Left ventricle myocardium inferior (tissue), 1 donor: Measurements from ENCODE around the gene PIGQ. TPM values are rescaled to one million over a fixed set of nuclear protein-coding genes. Genes with fewer than 3 reads are reported as not detected.
A peak's percentile ranks its signal among the peaks of the same experiment; 100 is the strongest.

Experiments
- DNase-seq: peaks from one replicate; pipeline ENCODE4 v3.0.0-alpha.2; 2020
- H3K27ac ChIP-seq: fragments of 200-600 bp; replicated peaks from 2 replicates; pipeline ENCODE4 v1.8.0; 2021
- H3K27me3 ChIP-seq: fragments of 200-600 bp; 2 replicates; pipeline ENCODE4 v1.8.0; 2021; ENCODE audit warnings: low read depth
- H3K36me3 ChIP-seq: fragments of 200-600 bp; 2 replicates; pipeline ENCODE4 v1.8.0; 2021
- H3K4me1 ChIP-seq: fragments of 200-600 bp; 2 replicates; pipeline ENCODE4 v1.8.0; 2021
- H3K4me3 ChIP-seq: fragments of 200-600 bp; 2 replicates; pipeline ENCODE4 v1.8.0; 2021; ENCODE audit warnings: mild to moderate bottlenecking, moderate library complexity
- H3K9me3 ChIP-seq: fragments of 200-600 bp; replicated peaks from 2 replicates; pipeline ENCODE4 v1.8.0; 2021
- CTCF ChIP-seq: fragments of 200-600 bp; IDR thresholded peaks from 2 replicates; pipeline ENCODE4 v1.8.0; 2021; ENCODE audit warnings: antibody characterized with exemption, mild to moderate bottlenecking, borderline replicate concordance
- intact Hi-C: fragments of 100-400 bp; cut with micrococcal nuclease; formaldehyde crosslinking; loops from one replicate; pipeline ENCODE4 v1.11.0; 2022
- total RNA-seq: library from RNA; stranded (reverse); fragmentation: NEBNext Ultra II Directional; extraction: Animal tissue kit (Norgen Biotek cat#: 25700); gene quantifications from one replicate; pipeline ENCODE4 v1.2.1, GENCODE V29; 2021
- donor health status: DM: no; HTN: yes; CAD: no; lungs with severe emphysema.

The PIGQ gene
- total RNA-seq, 1 donor from 2014 or later, result 21.4 TPM

DNA sequence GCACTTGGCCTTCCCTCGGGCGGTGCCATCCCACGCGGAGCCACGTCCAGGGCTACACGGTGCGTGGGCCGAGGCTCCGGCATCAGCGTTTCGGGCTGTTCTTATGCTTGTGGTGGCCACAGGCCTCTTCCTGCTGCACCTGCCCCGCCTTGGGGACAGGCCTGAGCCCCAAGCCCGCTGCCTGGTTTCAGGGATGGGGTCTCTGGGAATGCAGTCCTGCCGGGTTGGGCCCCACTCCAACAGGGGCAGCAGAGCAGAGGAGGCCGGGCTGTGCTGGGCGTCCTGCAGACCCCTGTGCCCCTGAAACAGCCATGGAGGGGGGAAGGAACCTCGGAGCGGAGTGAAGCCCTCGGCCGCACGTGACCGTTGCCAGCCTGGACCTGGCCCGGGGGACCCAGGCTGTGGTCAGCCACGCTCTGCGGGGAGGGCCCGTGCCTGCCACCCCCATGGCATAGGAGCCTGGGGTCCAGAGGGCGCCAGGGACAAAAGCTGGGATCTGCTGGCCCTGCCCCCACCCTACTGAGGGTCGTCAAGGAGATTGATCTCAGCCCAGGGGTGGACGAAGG lies 60.6 kb downstream of the PIGQ start:
- TF ChIP-seq CTCF, result no peak
- Histone ChIP-seq H3K27me3 (no peaks in the 10 kb centered on the region), H3K4me3 (no peak overlapping the region), H3K9me3 (no peaks in the 10 kb centered on the region), H3K27ac (peak overlapping the region; percentile 46), H3K4me1 (peaks cover 32% of the 10 kb centered on the region), H3K36me3 (peaks cover 54% of the 10 kb centered on the region)
- DNase-seq, result no peak
- intact Hi-C loops, result no loop called here

DNA sequence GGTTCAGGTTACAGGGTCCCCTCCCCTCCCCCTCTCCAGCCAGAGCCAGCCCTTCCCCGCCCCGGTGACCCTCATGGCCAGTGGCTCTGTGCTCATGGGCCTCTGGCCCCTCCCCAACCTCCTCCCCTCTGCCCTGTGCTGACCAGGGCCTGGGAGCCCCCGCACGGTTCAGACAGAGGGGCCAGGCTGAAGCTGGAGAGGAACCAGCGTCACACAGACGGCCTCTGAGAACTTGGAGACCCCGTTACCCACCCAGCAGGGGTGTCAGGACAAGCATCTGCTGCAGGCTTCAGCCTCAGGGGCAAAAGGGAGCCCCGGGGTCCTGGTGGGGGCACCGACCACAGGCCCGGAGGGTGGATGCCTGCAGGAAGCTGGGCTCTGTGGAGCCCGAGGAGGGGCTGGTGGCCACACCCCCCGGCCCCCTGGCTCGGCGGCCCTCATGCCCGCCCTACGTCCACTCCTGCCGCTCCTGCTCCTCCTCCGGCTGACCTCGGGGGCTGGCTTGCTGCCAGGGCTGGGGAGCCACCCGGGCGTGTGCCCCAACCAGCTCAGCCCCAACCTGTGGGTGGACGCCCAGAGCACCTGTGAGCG lies 61.1 kb downstream of the PIGQ start, which contains the start of gene WFIKKN1:
TSS of gene WFIKKN1 (plus strand) at position 171 of the 591 bp plus-strand sequence. CDS start at position 440, 269 bp downstream.
- Histone ChIP-seq H3K4me1 (peaks cover 37% of the 10 kb centered on the region), H3K4me3 (no peak within 1 kb of the TSS), H3K27me3 (no peaks in the 10 kb centered on the region), H3K36me3 (peaks cover 49% of the 10 kb centered on the region), H3K9me3 (no peaks in the 10 kb centered on the region), H3K27ac (peak within 1 kb of the TSS; percentile 46)
- DNase-seq, result no peak
- TF ChIP-seq CTCF, result no peak
- intact Hi-C loops, result no loop called here

DNA sequence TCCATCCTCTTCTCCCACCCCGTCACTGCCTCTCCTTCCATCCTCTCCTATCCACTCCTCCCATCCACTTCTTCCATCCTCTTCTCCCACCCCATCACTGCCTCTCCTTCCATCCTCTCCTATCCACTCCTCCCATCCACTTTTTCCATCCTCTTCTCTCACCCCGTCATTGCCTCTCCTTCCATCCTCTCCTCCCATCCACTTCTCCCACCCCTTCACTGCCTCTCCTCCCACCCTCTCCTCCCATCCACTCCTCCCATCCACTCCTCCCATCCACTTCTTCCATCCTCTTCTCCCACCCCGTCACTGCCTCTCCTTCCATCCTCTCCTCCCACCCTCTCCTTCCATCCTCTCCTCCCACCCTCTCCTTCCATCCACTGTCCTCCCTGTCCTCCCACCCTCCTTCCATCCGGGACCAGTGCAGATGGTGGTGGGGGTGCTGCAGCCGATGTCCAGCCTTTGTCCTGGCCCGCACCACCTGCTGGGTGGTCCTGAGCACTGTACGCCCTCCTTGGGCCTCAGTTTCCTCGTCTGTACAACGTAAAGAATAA lies 62.1 kb downstream of the PIGQ start:
- intact Hi-C loops, result no loop called here
- no peak for TF ChIP-seq CTCF
- no peaks in the 10 kb centered on the region for H3K27me3 ChIP-seq
- no peak for DNase-seq
- H3K9me3 ChIP-seq, result no peaks in the 10 kb centered on the region
- no peak overlapping the region for H3K27ac ChIP-seq
- peaks cover 45% of the 10 kb centered on the region for H3K4me1 ChIP-seq
- H3K4me3 ChIP-seq, result no peak overlapping the region
- H3K36me3 ChIP-seq, result peaks cover 39% of the 10 kb centered on the region

DNA sequence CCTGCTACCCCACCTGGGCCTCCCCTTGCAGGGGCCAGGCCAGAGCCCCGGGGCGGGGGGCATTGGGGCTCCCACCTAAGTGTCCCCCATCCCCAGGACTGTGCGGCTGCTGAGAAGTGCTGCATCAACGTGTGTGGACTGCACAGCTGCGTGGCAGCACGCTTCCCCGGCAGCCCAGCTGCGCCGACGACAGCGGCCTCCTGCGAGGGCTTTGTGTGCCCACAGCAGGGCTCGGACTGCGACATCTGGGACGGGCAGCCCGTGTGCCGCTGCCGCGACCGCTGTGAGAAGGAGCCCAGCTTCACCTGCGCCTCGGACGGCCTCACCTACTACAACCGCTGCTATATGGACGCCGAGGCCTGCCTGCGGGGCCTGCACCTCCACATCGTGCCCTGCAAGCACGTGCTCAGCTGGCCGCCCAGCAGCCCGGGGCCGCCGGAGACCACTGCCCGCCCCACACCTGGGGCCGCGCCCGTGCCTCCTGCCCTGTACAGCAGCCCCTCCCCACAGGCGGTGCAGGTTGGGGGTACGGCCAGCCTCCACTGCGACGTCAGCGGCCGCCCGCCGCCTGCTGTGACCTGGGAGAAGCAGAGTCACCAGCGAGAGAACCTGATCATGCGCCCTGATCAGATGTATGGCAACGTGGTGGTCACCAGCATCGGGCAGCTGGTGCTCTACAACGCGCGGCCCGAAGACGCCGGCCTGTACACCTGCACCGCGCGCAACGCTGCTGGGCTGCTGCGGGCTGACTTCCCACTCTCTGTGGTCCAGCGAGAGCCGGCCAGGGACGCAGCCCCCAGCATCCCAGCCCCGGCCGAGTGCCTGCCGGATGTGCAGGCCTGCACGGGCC lies 62.9 kb downstream of the PIGQ start:
- Histone ChIP-seq H3K4me1 (peaks cover 50% of the 10 kb centered on the region), H3K27me3 (no peaks in the 10 kb centered on the region), H3K27ac (no peak overlapping the region), H3K9me3 (no peaks in the 10 kb centered on the region), H3K4me3 (no peak overlapping the region), H3K36me3 (peaks cover 31% of the 10 kb centered on the region)
- no peak for DNase-seq
- TF ChIP-seq CTCF, result no peak
- intact Hi-C loops, result no loop called here

DNA sequence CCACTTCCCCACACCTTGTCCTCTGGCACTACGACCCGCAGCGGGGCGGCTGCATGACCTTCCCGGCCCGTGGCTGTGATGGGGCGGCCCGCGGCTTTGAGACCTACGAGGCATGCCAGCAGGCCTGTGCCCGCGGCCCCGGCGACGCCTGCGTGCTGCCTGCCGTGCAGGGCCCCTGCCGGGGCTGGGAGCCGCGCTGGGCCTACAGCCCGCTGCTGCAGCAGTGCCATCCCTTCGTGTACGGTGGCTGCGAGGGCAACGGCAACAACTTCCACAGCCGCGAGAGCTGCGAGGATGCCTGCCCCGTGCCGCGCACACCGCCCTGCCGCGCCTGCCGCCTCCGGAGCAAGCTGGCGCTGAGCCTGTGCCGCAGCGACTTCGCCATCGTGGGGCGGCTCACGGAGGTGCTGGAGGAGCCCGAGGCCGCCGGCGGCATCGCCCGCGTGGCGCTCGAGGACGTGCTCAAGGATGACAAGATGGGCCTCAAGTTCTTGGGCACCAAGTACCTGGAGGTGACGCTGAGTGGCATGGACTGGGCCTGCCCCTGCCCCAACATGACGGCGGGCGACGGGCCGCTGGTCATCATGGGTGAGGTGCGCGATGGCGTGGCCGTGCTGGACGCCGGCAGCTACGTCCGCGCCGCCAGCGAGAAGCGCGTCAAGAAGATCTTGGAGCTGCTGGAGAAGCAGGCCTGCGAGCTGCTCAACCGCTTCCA lies 63.7 kb downstream of the PIGQ start:
- Histone ChIP-seq H3K36me3 (peaks cover 23% of the 10 kb centered on the region), H3K27me3 (no peaks in the 10 kb centered on the region), H3K27ac (no peak overlapping the region), H3K9me3 (no peaks in the 10 kb centered on the region), H3K4me1 (peaks cover 57% of the 10 kb centered on the region), H3K4me3 (no peak overlapping the region)
- intact Hi-C loops, result no loop called here
- TF ChIP-seq CTCF, result no peak
- DNase-seq, result no peak
